Endodermal cell (in vitro differentiated cells): Measurements from ENCODE around the gene CCHCR1. TPM values are rescaled to one million over a fixed set of nuclear protein-coding genes. Genes with fewer than 3 reads are reported as not detected.

ENCODE experiments used
- DNase-seq: peaks from one replicate; pipeline ENCODE4 v3.0.0-alpha.2; 2017
- H3K27ac ChIP-seq: 2 replicates; pipeline ENCODE4 v1.5.1; 2013; ENCODE audit warnings: mild to moderate bottlenecking, low read depth, low read length, moderate library complexity
- H3K27me3 ChIP-seq: 2 replicates; pipeline ENCODE4 v1.6.1; 2013; ENCODE audit warnings: mild to moderate bottlenecking, low read length, moderate library complexity; ENCODE audit not compliant: insufficient read depth, control insufficient read depth, poor library complexity, severe bottlenecking
- H3K36me3 ChIP-seq: 2 replicates; pipeline ENCODE4 v1.7.0; 2013; ENCODE audit warnings: mild to moderate bottlenecking, low read length, moderate library complexity; ENCODE audit not compliant: control insufficient read depth, insufficient read depth
- H3K4me1 ChIP-seq: one replicate; pipeline ENCODE4 v1.7.0; 2013; ENCODE audit warnings: low read length; ENCODE audit not compliant: control insufficient read depth, insufficient read depth
- H3K4me3 ChIP-seq: 2 replicates; pipeline ENCODE4 v1.5.1; 2013; ENCODE audit warnings: mild to moderate bottlenecking, low read length, moderate library complexity
- H3K9ac ChIP-seq: 2 replicates; pipeline ENCODE4 v1.6.1; 2013; ENCODE audit warnings: mild to moderate bottlenecking, low read length, moderate library complexity; ENCODE audit not compliant: poor library complexity, severe bottlenecking; ENCODE audit errors: extremely low read depth
- H3K9me3 ChIP-seq: 2 replicates; pipeline ENCODE4 v1.6.1; 2013; ENCODE audit warnings: mild to moderate bottlenecking, low read length, moderate library complexity; ENCODE audit not compliant: control insufficient read depth
- H3K27ac Mint-ChIP-seq: 2 replicates; pipeline ENCODE4 v1.8.0; 2020; ENCODE audit warnings: mixed read lengths
- H3K27me3 Mint-ChIP-seq: 2 replicates; pipeline ENCODE4 v1.8.0; 2021; ENCODE audit warnings: mild to moderate bottlenecking, mixed read lengths; ENCODE audit not compliant: insufficient read depth
- H3K36me3 Mint-ChIP-seq: 2 replicates; pipeline ENCODE4 v1.8.0; 2020; ENCODE audit warnings: low read depth, mixed read lengths
- H3K4me1 Mint-ChIP-seq: 2 replicates; pipeline ENCODE4 v1.8.0; 2020; ENCODE audit warnings: mixed read lengths
- H3K4me3 Mint-ChIP-seq: 2 replicates; pipeline ENCODE4 v1.8.0; 2020; ENCODE audit warnings: mild to moderate bottlenecking, moderate library complexity, mixed read lengths
- H3K9me3 Mint-ChIP-seq: 2 replicates; pipeline ENCODE4 v1.8.0; 2020; ENCODE audit warnings: mild to moderate bottlenecking, mixed read lengths
- CTCF ChIP-seq: fragments of 200-600 bp; sonication (generic); conservative IDR thresholded peaks from 2 replicates; pipeline ENCODE4 v1.5.0; 2021; ENCODE audit warnings: antibody characterized with exemption, mild to moderate bottlenecking
- WGBS, 2 experiments: methylation state at CpG; one replicate each; pipeline versions ENCODE4 v1.1.5 to v1.1.7; 2013; ENCODE audit warnings: missing lambda C conversion rate in 2 of 2, mixed read lengths in 1 of 2; ENCODE audit not compliant: insufficient coverage in 1 of 2, insufficient read length in 1 of 2; 5-methylcytosine and 5-hydroxymethylcytosine counted together
- total RNA-seq, 2 donors: library from RNA; stranded (reverse); fragmentation: NEBNext Ultra II Directional in 1 of 2; extraction: Animal tissue kit (Norgen Biotek cat#: 25700) in 1 of 2; gene quantifications; 2 replicates in 1 of 2; 3 replicates in 1 of 2; pipeline ENCODE4 v1.2.1, GENCODE V29; 2021

The CCHCR1 gene
- total RNA-seq, 2 donors from 2014 or later = 56.5 to 73.6 TPM

- Mint-ChIP-seq H3K36me3 (no peaks in the 10 kb centered on the region), H3K4me1 (peaks cover 22% of the 10 kb centered on the region), H3K9me3 (no peaks in the 10 kb centered on the region), H3K27ac (no peak overlapping the region), H3K4me3 (no peak overlapping the region), H3K27me3 (peaks cover 7% of the 10 kb centered on the region)
- no peak overlapping the region for H3K27ac ChIP-seq
- TF ChIP-seq CTCF = no peak
- no peak overlapping the region for H3K9ac ChIP-seq
- no peaks in the 10 kb centered on the region for H3K9me3 ChIP-seq
- WGBS, 2 experiments = 86 to 89% methylated on average over 9 to 16 of the region's 16 CpGs
- no peak for DNase-seq
- no peak overlapping the region for H3K4me3 ChIP-seq
- H3K4me1 ChIP-seq = peaks cover 8% of the 10 kb centered on the region
- H3K27me3 ChIP-seq = no peaks in the 10 kb centered on the region
- H3K36me3 ChIP-seq = no peaks in the 10 kb centered on the region
Measured at GRCh38 chr6:31122791-31123706, 34.6 kb downstream of the CCHCR1 start.

- H3K27me3 Mint-ChIP-seq = peaks cover 7% of the 10 kb centered on the region
- no peaks in the 10 kb centered on the region for H3K36me3 Mint-ChIP-seq
- TF ChIP-seq CTCF = no peak
Measured at GRCh38 chr6:31121131-31121790, 36.3 kb downstream of the CCHCR1 start.

GRCh38 chr6:31120151-31120915, 37.3 kb downstream of the CCHCR1 start, which contains the start of gene CDSN:
TSS of gene CDSN (minus strand) at chr6:31120446. CDS start at chr6:31120419, 27 bp downstream.
- TF ChIP-seq CTCF = no peak
- Mint-ChIP-seq H3K4me3 (no peak within 1 kb of the TSS), H3K27me3 (peaks cover 9% of the 10 kb centered on the region), H3K9me3 (no peaks in the 10 kb centered on the region), H3K4me1 (peaks cover 8% of the 10 kb centered on the region), H3K36me3 (no peaks in the 10 kb centered on the region), H3K27ac (no peak within 1 kb of the TSS)
- no peak within 1 kb of the TSS for H3K4me3 ChIP-seq
- H3K27me3 ChIP-seq = no peaks in the 10 kb centered on the region
- no peak for DNase-seq
- 90 to 92% methylated on average over 23 to 26 of the region's 26 CpGs for WGBS, 2 experiments
- H3K27ac ChIP-seq = no peak within 1 kb of the TSS
- H3K9me3 ChIP-seq = no peaks in the 10 kb centered on the region
- H3K4me1 ChIP-seq = no peaks in the 10 kb centered on the region
- H3K9ac ChIP-seq = no peak within 1 kb of the TSS
- H3K36me3 ChIP-seq = no peaks in the 10 kb centered on the region

More at GRCh38 chr6:31121131-31121790, 36.3 kb downstream of the CCHCR1 start:
- Histone ChIP-seq H3K4me3 (no peak overlapping the region), H3K36me3 (no peaks in the 10 kb centered on the region), H3K27ac (no peak overlapping the region), H3K4me1 (no peaks in the 10 kb centered on the region), H3K9ac (no peak overlapping the region), H3K9me3 (no peaks in the 10 kb centered on the region), H3K27me3 (no peaks in the 10 kb centered on the region)
- no peak overlapping the region for H3K27ac Mint-ChIP-seq
- 90 to 98% methylated on average over 5 to 12 of the region's 12 CpGs for WGBS, 2 experiments
- H3K4me3 Mint-ChIP-seq = no peak overlapping the region
- H3K9me3 Mint-ChIP-seq = no peaks in the 10 kb centered on the region
- DNase-seq = no peak
- peaks cover 12% of the 10 kb centered on the region for H3K4me1 Mint-ChIP-seq
